Left hindlimb (tissue), 1 donor: ENCODE results near the gene CPT2.
"Not testable (repeated sequence)": the region's sequence is repeated elsewhere in the genome, so short reads cannot be mapped to it uniquely, and the experiment has no call there.

Experiments
- DNase-seq: peaks from one replicate; pipeline ENCODE4 v3.0.0-alpha.2; 2018

The CPT2 gene

DNA sequence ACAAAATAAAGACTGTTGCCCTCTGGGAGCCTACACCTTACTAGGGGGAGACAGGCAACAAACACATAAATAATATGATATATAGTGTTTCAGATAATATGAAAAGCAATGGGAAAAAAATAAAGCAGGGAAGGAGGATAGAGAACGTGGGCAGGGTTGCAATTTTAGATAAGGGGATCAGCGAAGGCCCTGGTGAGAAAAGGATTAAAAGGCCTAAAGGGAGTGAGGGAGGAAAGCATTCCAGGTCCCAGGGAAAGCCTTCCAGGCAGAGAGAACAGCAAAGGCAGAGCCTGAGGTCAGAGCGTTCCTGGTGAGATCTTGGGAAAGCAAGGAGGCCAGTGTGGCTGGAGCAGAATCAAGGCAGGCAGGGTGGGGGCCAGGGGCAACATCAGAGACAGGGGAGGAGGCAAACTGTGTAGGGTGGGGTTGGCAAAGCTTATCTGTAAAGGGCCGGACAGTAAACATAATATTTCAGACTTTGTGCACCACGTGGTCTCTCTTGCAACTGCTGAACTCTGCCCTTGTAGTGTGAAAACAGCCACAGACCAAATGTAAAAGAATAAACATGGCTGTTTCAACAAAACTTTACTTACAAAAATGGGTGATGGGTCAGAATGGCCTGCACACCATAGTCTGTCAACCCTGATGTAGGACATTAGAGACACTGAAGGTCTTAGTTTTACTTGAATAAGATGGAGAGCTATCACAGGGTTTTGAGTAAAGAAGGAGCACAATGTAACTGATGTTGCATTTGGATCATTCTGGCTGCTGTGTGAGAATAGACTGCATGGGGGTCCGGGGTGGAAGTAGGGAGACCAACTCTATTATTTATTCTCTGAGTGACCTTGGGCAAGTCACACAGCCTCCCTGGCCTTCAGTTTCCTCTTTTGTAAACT lies 13.3 kb upstream of the CPT2 start:
- no peak for DNase-seq

DNA sequence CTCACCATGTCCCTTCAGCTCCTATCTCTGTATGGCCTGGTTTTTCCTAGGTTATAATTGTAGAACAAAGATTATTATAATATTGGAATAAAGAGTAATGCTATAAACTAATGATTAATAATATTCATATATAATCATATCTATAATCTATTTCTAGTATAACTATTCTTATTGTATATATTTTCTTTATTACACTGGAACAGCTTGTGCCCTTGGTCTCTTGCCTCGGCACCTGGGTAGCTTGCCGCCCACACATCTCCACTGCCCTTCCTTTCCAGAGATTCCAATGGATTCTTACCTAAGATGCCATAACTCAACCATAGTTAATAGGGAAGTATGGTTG lies 10.7 kb upstream of the CPT2 start:
- DNase-seq: not testable (repeated sequence)

DNA sequence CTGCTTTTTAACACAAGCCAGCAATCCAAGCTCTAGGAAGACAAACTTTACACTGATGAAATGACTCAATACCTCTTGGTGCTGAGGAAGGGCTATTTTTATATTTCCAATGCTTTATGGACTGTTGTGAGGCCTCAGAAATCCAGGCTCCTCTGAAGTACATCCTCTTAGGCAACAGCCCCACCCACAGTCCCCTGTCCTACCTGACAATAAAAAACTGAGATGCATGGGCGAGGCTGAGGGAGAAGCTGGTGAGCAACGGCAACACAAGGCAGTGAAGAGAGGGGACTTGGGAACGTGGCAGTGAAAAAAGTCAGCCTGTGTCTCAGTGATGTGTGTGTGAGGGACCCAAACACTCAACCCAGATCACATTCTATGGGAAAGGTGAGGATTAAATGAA lies 10.1 kb upstream of the CPT2 start:
- no peak for DNase-seq

DNA sequence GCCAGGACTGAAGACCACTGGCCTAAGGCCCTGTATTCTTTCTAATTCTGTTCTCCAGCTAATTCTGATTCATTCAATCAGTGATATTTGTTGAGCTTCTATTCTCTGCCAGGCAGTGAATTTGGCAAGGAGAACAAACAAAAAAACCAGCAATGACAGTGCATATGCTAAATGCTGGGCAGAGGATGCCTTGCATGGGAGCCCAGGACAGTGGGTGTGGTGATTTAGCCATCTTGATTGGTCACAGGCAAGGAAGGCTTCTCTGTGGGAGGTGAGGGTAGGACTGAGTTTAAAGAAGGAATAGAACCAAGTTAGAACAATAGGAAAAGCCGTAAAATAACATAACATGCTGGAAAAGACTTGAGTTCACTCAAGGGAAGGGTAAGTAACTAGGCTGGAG lies 9.2 kb upstream of the CPT2 start:
- DNase-seq: no peak

DNA sequence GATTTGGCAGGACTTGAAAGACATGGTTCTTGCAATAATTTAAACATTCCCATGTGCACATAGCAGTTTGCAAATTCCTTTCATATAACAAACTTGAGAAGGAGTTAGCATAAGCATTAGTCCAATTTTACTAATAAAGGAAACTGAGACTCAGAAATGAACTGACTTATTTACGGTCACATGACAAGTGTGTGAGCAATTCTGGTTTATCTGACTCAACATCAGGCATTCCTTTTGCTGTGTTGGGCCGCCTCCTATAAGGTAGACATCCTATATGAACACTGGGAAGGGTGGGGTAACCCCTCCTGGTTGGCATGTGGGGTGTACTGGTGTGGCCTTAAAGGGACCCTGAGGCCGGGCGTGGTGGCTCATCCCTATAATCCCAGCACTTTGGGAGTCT lies 8.5 kb upstream of the CPT2 start:
- DNase-seq: no peak

DNA sequence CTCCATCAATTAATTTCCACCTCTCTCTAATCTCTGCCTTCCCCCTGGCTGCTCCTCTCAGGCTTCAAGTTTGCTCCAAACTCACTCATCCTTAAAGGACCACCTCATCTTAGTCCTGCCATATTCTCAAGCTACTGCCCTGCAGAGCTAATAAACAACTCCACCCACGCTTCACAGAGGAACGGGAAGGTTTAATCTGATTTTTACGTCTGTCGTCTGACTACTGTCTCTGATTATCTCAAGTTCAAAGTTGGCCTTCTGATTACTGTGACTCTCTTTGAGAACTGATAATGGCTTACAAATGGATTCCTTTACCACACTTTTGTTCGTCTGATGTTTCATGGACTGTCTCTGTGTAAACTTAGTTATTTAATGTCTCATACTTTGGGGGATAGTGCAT lies 7.6 kb upstream of the CPT2 start:
- no peak for DNase-seq

DNA sequence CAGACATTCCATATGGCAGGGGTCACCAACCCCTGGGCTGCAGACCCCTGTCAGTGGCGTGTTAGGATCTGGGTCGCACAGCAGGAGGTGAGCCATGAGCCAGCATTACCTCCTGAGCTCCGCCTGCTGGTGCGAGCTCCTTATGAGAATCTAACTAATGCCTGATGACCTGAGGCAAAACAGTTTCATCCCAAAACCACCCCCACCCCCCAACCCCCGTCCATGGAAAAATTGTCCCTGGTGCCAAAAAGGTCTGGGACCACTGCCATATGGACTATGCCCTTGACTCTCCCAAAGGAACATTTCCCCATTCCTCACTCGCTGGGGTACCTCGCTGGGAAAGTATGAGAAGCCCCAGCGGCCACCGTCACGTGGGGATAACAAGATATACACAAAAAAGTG lies 6.4 kb upstream of the CPT2 start:
- DNase-seq: no peak

DNA sequence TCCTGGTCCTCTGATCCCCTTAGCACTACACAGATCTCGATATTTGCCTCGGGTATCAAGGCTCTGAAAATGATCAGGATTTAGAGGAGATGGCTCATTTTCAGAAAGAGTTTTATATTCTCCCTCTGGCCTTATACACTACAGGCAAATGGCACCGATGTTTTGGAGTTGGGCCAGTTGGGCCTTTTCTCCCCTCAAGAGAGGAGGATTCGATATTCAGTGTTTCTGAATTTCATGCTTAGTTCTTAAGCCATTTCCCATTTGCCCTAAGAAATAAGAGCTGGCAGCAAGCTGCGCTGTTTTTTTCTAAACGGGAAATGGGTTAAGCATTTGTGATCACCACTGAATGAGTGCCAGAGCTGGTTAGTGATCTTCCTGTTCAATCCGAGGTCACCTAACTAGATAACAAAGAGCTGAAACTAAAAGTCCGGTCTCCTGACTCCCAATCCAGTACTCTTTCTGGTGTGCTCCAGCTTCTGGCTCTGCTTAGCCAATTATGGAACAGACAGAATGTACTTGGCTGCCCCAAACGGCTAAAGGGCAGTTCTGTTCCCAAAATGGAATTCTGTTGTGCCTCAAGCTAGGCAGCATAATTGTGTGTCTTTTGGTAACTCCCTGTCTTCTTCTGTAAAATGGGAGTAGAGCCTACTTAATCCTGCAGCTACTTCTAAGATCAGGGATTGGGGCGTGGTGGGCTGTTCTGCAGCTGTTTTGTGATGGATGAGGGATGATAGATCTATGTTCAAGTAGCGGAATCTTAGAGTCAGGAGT lies 1.2 kb upstream of the CPT2 start:
- DNase-seq: no peak

DNA sequence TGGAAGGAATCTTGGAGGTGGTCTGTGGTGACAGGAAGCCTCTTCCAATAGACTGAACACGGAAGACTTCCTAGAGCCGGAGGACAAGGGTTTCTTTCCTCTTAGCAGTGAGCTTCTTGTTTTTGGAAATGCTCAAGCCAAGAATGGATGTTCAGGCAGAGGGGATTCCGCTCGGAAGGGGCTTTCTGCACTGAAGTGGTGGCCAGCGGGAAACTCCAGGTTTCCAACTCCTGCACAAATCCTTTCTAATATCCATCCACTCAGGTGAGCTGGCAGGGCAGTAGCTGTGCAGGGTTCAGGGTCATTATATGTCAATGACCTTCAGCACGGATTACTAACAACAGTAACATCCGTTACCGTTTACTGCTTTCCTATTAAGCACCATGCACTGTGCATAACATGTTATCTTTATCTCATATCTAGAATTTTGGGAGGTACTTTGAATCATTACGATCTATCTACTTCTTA lies 573 bp upstream of the CPT2 start:
- no peak for DNase-seq

DNA sequence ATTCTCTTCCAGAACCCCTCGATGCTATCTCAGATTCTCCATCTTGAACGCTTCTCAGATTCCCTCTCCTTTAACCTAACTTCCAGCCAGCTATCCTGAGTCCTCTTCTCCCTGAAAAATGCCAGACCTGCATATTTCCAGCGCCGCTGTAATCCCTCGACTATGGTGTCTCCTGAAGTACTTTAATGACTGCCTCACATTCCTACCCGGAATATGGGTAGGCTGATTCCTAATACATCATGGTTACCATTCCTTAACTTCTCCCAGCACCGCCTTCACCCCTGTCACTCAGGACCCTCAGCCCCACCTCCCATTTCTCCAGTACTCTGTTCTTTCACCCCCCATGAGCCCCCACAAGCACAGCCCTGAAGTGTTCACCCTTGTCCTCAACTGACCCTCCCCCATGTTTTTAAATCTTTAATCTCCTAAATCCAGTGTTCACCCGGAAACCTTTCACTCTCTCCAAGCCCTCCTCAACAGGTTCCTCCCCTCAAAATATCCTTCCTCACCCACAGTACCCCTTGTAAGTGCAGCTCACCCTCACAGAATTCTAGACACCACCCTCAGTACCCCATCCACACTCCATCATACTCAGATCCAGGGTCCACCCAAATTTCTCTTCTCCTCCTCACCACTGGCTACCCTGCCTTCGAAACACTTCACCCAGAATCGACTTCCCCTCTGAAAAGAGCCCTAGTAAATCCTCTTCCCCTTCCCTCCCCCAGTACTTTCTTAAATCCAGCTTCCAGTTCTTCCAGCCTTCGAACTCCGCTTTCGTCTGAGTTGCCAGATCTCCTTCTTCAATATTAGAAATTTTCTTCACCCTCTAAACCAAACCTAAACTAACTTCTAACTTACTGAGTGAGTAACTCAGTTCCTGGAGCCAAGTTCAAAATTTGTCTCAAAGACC lies 922 bp downstream of the CPT2 start:
- DNase-seq: no peak

DNA sequence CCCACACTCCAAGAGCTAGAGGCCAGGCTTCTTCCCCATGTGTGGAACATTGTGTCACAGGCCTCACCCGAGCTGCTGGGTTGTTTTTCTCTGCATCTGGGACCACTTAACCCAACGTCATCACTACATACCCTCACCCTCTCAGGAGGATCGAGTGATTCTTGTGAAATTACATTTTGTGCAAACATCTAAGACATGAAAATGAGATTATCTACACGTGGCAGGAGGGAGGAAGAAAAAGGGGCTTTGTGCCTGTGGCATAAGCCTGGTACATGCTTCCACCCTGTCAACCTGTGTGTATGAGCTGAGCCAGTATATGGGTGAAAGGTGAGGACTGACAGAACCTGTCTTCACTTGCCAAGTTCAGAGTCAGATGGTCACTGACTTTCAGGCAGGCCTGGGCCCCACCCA lies 1.6 kb downstream of the CPT2 start:
- DNase-seq: no peak

DNA sequence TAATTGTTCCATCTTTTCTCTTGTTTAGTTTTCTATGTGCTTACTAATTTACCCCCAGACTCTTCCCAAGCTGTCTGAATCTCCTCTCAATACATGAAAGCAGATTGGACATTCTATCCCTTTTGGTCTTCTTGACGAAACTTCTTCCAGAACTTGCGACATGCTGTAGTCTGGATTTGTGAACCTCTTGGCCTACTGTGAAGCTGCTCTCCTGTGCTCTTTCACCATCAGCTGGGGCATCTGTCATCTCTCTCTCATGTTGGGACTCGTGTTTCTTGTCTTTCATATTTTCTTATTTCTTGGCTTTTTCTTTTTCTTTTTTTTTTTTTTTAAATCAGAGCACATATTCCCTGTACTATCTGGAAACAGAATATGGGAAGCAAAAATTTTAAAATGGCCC lies 6.8 kb downstream of the CPT2 start:
- no peak for DNase-seq

DNA sequence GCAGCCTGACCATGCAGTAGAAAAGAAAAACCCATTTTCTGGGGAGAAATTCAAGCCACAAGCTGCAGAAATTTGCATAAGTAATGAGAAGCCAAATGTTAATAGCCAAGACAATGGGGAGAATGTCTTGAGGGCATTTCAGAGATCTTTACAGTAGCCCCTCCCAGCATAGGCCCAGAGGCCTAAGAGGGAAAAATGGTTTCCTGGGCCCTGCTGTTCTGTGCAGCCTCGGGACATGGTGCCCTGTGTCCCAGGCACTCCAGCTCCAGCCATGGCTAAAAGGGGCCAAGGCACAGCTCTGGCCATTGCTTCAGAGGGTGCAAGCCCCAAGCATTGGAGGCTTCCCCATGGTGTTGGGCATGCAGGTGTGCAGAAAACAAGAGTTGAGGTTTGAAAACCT lies 8.9 kb downstream of the CPT2 start:
- not testable (repeated sequence) for DNase-seq

DNA sequence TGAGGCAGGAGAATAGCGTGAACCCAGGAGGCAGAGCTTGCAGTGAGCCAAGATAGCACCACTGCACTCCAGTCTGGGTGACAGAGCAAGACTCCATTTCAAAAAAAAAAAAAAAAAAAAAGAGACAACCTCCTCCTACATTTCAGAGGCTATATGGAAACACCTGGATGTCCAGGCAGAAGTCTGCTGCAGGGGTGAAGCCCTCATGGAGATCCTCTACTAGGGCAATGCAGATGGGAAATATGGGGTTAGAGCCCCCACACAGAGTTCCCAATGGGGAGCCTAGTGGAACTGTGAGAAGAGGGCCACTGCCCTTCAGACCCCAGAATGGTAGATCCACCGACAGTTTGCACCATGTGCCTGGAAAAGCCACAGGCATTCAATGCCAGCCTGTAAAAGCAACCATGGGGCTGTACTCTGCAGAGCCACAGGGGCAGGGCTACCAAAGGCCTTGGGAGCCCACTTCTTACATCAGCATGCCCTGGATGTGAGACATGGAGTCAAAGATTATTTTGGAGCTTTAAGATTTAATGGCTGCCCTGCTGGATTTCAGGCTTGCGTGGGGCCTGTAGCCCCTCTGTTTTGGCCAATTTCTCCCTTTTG lies 9.6 kb downstream of the CPT2 start:
- not testable (repeated sequence) for DNase-seq

DNA sequence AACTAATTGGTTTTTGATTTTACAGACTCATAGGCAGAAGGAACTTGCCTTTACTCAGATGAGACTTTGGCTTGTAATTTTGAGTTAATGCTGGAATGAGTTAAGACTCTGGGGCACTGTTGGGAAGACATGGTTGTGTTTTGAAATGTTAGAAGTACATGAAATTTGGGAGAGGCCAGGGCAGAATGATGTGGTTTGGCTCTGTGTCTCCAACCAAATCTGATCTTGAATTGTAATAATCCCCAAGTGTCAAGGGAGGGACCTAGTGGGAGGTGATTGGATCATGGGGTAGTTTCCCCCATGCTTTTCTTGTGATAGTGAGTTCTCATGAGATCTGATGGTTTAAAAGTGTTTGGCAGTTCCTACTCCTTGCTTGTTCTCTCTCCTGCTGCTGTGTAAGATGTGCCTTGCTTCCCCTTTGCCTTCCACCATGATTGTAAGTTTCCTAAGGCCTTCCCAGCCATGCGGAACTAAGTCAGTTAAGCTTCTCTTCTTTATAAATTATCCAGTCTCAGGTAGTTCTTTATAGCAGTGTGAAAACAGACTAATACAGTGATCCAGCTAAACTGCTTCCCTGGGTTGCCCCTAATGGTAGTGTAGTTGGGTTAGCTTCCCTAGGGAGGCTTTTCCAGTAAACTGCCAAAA lies 10.2 kb downstream of the CPT2 start:
- DNase-seq: no peak

DNA sequence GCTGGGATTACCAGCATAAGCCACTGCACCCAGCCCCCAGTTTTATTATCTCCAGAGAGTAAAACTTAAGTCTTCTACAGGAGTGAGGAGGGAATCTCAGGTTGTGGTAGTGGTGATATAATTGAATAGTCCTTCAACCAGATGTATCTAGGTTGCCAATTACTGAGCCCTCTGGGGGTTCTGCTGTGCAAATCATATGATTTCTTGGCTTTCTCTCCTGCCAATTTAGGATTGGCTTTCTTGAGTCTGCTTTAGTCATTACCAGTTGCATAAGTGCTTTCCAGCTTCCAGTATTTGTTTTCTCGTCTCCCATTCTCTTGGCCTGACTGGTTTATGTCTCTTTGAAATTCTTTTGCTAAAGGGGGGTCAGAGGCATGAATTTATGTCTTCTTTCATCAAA lies 11.1 kb downstream of the CPT2 start:
- no peak for DNase-seq

DNA sequence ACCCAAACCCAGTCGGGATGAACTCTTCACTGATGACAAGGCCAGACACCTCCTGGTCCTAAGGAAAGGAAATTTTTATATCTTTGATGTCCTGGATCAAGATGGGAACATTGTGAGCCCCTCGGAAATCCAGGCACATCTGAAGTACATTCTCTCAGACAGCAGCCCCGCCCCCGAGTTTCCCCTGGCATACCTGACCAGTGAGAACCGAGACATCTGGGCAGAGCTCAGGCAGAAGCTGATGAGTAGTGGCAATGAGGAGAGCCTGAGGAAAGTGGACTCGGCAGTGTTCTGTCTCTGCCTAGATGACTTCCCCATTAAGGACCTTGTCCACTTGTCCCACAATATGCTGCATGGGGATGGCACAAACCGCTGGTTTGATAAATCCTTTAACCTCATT lies 13.7 kb downstream of the CPT2 start:
- DNase-seq: no peak

DNA sequence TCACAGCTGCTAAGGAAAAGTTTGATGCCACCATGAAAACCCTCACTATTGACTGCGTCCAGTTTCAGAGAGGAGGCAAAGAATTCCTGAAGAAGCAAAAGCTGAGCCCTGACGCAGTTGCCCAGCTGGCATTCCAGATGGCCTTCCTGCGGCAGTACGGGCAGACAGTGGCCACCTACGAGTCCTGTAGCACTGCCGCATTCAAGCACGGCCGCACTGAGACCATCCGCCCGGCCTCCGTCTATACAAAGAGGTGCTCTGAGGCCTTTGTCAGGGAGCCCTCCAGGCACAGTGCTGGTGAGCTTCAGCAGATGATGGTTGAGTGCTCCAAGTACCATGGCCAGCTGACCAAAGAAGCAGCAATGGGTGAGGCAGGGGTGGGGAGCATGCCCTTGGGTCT lies 14.3 kb downstream of the CPT2 start:
- no peak for DNase-seq

DNA sequence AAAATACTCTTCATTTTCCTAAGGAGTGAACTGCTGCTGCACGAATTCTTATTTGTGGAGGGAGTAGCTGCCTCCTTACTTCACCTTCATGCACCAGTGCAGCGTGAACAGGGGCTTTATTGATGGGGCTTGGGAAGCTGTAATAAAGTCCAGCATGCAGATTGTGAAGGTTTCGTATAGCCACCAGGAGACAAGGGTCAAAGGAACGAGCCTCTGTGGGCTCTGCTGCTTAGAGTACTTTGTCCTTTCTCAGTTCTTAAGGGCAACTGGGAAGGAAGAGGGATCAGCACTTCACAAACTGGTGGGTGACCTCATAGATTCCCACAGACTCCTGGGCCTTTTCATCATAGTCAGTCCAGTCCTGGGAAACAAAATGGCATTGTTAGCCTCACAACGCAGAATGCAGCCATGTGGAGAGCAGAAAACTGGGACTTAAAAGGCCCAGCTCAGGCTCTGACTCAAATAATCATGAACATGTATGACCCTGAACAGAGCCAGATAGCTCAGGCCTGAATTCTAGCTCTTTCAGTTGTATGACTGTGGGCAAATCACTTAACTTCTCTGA lies 17.8 kb downstream of the CPT2 start:
- DNase-seq: no peak

DNA sequence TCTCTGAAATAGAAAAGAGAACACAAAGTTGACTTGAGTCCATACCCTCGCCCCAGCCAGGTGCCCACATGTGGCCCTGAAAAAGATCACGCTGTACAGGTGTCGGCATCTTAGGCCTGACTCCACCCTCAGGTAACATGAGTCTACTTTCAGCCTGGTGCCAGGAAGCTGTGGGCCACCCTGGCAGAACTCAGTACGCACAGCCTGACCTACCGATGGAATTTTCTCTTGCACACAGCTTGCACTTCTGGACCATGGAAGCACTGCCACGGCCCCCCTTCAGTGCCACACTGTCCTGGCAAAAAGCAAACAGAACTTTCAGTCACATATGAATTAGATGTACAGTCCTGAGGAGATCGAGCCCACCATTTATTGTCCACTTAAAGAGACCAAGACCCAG lies 21.6 kb downstream of the CPT2 start:
- DNase-seq: no peak

DNA sequence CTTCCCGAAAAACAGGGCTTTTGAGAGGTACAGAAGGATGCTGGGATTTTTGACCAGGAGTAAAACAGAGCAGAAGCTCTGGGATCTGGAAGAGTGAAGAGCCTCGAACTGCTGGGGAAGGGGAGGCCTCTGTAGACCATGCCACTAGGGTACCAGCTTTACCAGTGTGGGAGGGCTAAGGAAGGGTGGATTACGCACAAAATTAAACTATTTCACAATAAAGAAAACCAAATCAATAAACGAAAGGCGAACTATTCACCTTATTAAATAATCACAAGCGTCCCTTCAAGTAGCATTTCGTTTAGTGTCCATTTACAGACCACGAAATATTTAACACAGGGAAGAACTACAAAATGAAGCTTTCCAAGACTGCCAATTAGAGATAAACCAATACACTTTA lies 23.1 kb downstream of the CPT2 start:
- DNase-seq: no peak
